ENCODE results near the gene MARCO.

MARCO gene

GRCh38 chr2:119011162-119011909 is 69.3 kb downstream of the MARCO start:
- FAIRE-seq (no peak), DNase-seq (ENCODE audit: insufficient read length, low spot score) (peak; percentile 70)
- peak; percentile 50 for TF ChIP-seq CTCF (IDR thresholded peaks at IDR 0.05; ENCODE audit: insufficient read depth, missing control alignments)

DNA sequence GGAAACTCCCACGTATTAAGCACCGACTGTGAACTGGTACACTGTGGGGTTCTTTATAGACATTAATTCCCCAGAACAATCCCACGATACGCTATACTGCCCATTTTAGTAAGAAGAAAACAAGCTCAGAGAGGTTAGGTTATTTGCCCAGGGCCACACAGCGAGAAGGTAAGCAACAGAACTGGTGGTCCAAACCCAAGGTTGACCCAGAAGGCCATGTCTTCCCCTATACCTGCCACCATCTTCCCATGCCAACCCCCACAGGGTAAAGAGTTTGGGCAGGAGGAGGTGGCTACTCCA is 69.9 kb downstream of the MARCO start:
- no peak for TF ChIP-seq CTCF (IDR thresholded peaks at IDR 0.05; ENCODE audit: insufficient read depth, missing control alignments)
- FAIRE-seq (no peak), DNase-seq (ENCODE audit: insufficient read length, low spot score) (no peak)

DNA sequence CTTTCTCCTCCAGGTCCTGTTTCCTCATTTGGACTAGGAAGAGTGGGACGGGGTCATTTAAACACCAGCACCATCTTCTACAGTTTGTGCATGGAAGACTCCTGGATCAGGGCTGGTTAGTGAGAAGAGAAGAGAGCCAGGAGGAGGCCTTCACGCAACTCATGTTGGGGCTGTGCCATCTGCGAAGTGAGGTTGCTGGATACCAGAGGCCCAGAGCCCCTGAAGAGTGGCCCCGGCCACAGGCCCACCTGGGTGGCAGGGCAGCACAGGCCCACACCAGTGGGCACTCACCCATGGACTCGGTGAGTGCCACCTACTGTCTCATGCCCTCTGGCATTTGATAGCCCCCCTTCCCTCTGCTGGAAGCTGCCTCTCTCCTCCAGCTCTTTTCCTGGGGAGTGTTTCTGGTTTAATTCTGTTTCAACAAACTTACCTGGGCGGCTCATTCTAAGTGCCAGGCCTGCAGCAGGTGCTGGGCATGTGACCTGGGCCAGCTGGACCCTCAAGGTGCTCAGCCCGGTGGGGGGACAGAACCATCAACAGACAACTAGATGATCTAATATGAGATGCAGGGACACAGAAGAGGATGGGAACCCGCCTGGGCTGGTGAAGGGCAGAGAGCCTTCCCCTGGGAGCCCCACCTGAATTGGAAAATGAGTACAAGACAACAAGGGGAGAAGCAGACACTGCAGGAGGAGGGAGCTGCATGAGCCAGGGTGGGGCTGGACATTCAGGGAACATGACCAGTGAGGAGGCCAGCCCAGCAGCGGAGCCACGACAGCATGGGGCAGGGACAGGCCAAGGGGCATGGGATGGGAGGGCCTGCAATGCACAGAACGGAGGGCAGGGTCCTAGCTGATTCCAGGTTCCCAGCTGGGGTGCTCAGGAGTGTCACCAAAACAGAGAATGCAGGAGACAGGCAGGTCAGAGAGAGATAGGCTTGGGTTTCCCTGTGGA is 70.6 kb downstream of the MARCO start:
- no peak for FAIRE-seq

DNA sequence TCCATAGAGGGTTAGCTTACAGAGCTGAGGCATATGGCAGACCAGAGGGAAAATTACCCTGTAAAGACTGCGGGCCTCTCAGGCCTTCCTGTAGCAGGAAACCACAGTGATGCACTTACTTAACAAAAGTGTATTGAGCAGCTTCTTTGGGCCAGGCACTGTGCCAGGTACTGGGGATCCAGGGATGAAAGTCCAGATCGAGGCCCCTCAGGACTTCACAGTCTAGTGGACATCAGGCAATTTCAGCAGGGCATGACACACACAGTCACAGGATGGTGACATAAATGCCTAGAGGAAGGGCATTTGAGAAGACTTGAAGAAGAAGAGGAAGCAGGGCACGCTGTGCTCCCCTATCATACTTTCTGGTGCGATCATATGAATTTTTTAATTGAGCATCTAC is 71.7 kb downstream of the MARCO start:
- no peak for TF ChIP-seq CTCF (IDR thresholded peaks at IDR 0.05; ENCODE audit: insufficient read depth, missing control alignments)
- DNase-seq (ENCODE audit: insufficient read length, low spot score) (no peak), FAIRE-seq (no peak)

More for the DNA sequence above, 70.6 kb downstream of the MARCO start:
- no peak for TF ChIP-seq CTCF (IDR thresholded peaks at IDR 0.05; ENCODE audit: insufficient read depth, missing control alignments)
- no peak for DNase-seq (ENCODE audit: insufficient read length, low spot score)

GRCh38 chr2:119015845-119016244 is 73.9 kb downstream of the MARCO start:
- DNase-seq (ENCODE audit: insufficient read length, low spot score) (no peak), FAIRE-seq (no peak)
- TF ChIP-seq CTCF (IDR thresholded peaks at IDR 0.05; ENCODE audit: insufficient read depth, missing control alignments): no peak

DNA sequence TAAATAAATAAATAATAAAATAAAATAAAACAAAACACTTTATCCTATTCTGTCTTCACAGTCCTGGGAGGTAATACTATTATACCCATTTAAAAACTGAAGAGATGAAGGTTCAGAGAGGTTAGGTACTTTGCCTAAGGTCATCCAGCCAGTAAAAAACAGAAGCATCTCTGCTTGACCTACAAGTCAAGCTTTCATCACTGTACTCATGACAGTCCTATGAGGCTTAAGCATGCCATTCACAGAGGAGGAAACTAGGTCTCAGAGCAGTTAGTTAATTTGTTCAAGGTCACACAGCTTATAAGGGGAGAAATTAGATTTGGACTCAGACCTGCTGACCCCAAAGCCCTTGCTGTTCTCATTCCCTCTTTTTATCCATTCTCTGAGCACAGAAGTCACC is 77.5 kb downstream of the MARCO start:
- FAIRE-seq (no peak), DNase-seq (ENCODE audit: insufficient read length, low spot score) (no peak)
- TF ChIP-seq CTCF (IDR thresholded peaks at IDR 0.05; ENCODE audit: insufficient read depth, missing control alignments): no peak

- DNase-seq (ENCODE audit: insufficient read length, low spot score) (no peak), FAIRE-seq (no peak)
- no peak for TF ChIP-seq CTCF (IDR thresholded peaks at IDR 0.05; ENCODE audit: insufficient read depth, missing control alignments)
These were observed 80.7 kb downstream of the MARCO start for GRCh38 chr2:119022678-119023077.
